H1 (cell line): ENCODE data around the gene COLEC11. TPM values are rescaled to one million over a fixed set of nuclear protein-coding genes. Genes with fewer than 3 reads are reported as not detected.
A peak's percentile ranks its signal among the peaks of the same experiment; 100 is the strongest.

Experiments used
- CTCF ChIA-PET: fragments of 300-600 bp; sonication (Branson Sonifier 250); formaldehyde crosslinking; loops from one replicate; lab custom pipeline; 2021; ENCODE audit not compliant: partially characterized antibody; lab: Charles Lee
- POLR2A ChIA-PET: fragments of 300-600 bp; sonication (Branson Sonifier 250); formaldehyde crosslinking; loops from one replicate; lab custom pipeline; 2021; ENCODE audit warnings: inconsistent platforms; ENCODE audit not compliant: partially characterized antibody; lab: Charles Lee
- DNase-seq, 2 experiments: peaks; one replicate each; pipeline versions ENCODE4 v3.0.0 to v3.0.0-alpha.2; 2010 to 2022; ENCODE audit warnings: low spot score in 2 of 2, low read depth in 1 of 2, mixed read lengths in 1 of 2
- FAIRE-seq: peaks from 2 replicates; lab custom pipeline; 2011; peaks lifted over from hg19 to GRCh38; lab: Jason Lieb, UNC
- H2AFZ ChIP-seq: 2 replicates; pipeline ENCODE4 v1.8.1; 2012; ENCODE audit warnings: low read length, inconsistent platforms
- H2AK5ac ChIP-seq: 2 replicates; pipeline ENCODE4 v1.6.1; 2013; ENCODE audit warnings: low read depth, low read length
- H2BK120ac ChIP-seq: replicated peaks from 2 replicates; pipeline ENCODE3; 2013; ENCODE audit warnings: low read depth, low read length, inconsistent platforms
- H2BK12ac ChIP-seq: 2 replicates; pipeline ENCODE4 v1.6.1; 2013; ENCODE audit warnings: low read depth, low read length
- H2BK15ac ChIP-seq: 2 replicates; pipeline ENCODE4 v1.6.1; 2013; ENCODE audit warnings: low read length
- H2BK20ac ChIP-seq: 2 replicates; pipeline ENCODE4 v1.6.1; 2013; ENCODE audit warnings: low read length
- H2BK5ac ChIP-seq: 2 replicates; pipeline ENCODE4 v1.6.1; 2013; ENCODE audit warnings: low read depth, low read length
- H3K14ac ChIP-seq: 2 replicates; pipeline ENCODE4 v1.6.1; 2013; ENCODE audit warnings: inconsistent platforms; ENCODE audit not compliant: insufficient read length
- H3K18ac ChIP-seq: 2 replicates; pipeline ENCODE4 v1.6.1; 2013; ENCODE audit warnings: low read length; ENCODE audit errors: extremely low read depth
- H3K23ac ChIP-seq: 2 replicates; pipeline ENCODE4 v1.6.1; 2013; ENCODE audit warnings: inconsistent platforms; ENCODE audit not compliant: insufficient read length
- H3K23me2 ChIP-seq: 2 replicates; pipeline ENCODE4 v1.6.1; 2013; ENCODE audit warnings: low read depth, low read length
- H3K27ac ChIP-seq: 2 replicates; pipeline ENCODE4 v1.6.1; 2011; ENCODE audit warnings: low read depth, low read length, inconsistent platforms
- H3K27me3 ChIP-seq, 4 experiments: replicated peaks in 1 of 4; 1 replicate in 1 of 4; 2 replicates in 3 of 4; pipeline versions ENCODE4 v1.6.1 to v1.8.1; 2011 to 2013; ENCODE audit warnings: low read length in 3 of 4, mild to moderate bottlenecking in 3 of 4, inconsistent platforms in 2 of 4, mixed read lengths in 2 of 4, moderate library complexity in 1 of 4; ENCODE audit not compliant: control insufficient read depth in 3 of 4, insufficient read depth in 3 of 4; ENCODE audit errors: extremely low read depth in 1 of 4
- H3K36me3 ChIP-seq, 4 experiments: 2 replicates each; pipeline versions ENCODE4 v1.6.1 to v1.8.1; 2011 to 2013; ENCODE audit warnings: mild to moderate bottlenecking in 4 of 4, low read length in 3 of 4, moderate library complexity in 2 of 4, control low read depth in 1 of 4, inconsistent platforms in 1 of 4; ENCODE audit not compliant: insufficient read depth in 4 of 4, control insufficient read depth in 2 of 4
- H3K4ac ChIP-seq: replicated peaks from 2 replicates; pipeline ENCODE3; 2013; ENCODE audit warnings: low read length, low read depth, mixed read lengths, inconsistent platforms; ENCODE audit not compliant: insufficient read length
- H3K4me1 ChIP-seq, 4 experiments: replicated peaks in 1 of 4; 1 replicate in 1 of 4; 2 replicates in 3 of 4; pipeline versions ENCODE4 v1.6.1 to v1.8.1; 2011 to 2013; ENCODE audit warnings: low read length in 3 of 4, inconsistent platforms in 2 of 4, mixed read lengths in 1 of 4; ENCODE audit not compliant: insufficient read depth in 4 of 4, control insufficient read depth in 3 of 4
- H3K4me2 ChIP-seq, 2 experiments: 2 replicates each; pipeline versions ENCODE4 v1.6.1 to v1.8.1; 2011 to 2013; ENCODE audit warnings: low read depth in 2 of 2, low read length in 2 of 2, control low read depth in 1 of 2, inconsistent platforms in 1 of 2, mild to moderate bottlenecking in 1 of 2; ENCODE audit not compliant: insufficient read depth in 1 of 2
- H3K4me3 ChIP-seq, 4 experiments: fragments of 200-600, 300-600 bp in 1 of 4; sonication (generic), shearing (Covaris generic), sonication (Bioruptor Twin) in 1 of 4; 2 replicates each; pipeline versions ENCODE4 v1.5.1 to v1.8.1; 2011 to 2016; ENCODE audit warnings: low read length in 4 of 4, low read depth in 3 of 4, control low read depth in 2 of 4, inconsistent platforms in 2 of 4, mild to moderate bottlenecking in 2 of 4, mixed read lengths in 1 of 4, moderate library complexity in 1 of 4; ENCODE audit not compliant: insufficient read depth in 2 of 4; ENCODE audit errors: extremely low read depth in 1 of 4
- H3K56ac ChIP-seq: replicated peaks from 2 replicates; pipeline ENCODE3; 2013; ENCODE audit warnings: low read depth, mild to moderate bottlenecking, mixed read lengths, low read length, inconsistent platforms; ENCODE audit not compliant: insufficient read length
- H3K79me1 ChIP-seq: 2 replicates; pipeline ENCODE4 v1.6.1; 2013; ENCODE audit warnings: low read depth, low read length, control low read depth
- H3K79me2 ChIP-seq, 2 experiments: 2 replicates each; pipeline versions ENCODE4 v1.6.1 to v1.8.1; 2012 to 2013; ENCODE audit warnings: low read length in 2 of 2, mild to moderate bottlenecking in 2 of 2, inconsistent platforms in 1 of 2; ENCODE audit not compliant: insufficient read depth in 2 of 2, control insufficient read depth in 1 of 2
- H3K9ac ChIP-seq, 4 experiments: replicated peaks in 1 of 4; 1 replicate in 1 of 4; 2 replicates in 3 of 4; pipeline versions ENCODE4 v1.6.1 to v1.8.1; 2011 to 2013; ENCODE audit warnings: low read depth in 3 of 4, low read length in 3 of 4, control low read depth in 2 of 4, mild to moderate bottlenecking in 2 of 4, moderate library complexity in 2 of 4, inconsistent platforms in 1 of 4; ENCODE audit errors: extremely low read depth in 1 of 4
- H3K9me3 ChIP-seq, 2 experiments: 2 replicates each; pipeline versions ENCODE4 v1.6.1 to v1.8.1; 2012 to 2013; ENCODE audit warnings: mild to moderate bottlenecking in 2 of 2, moderate library complexity in 2 of 2, control low read depth in 1 of 2, inconsistent platforms in 1 of 2, low read depth in 1 of 2, low read length in 1 of 2, mixed read lengths in 1 of 2; ENCODE audit not compliant: insufficient read depth in 2 of 2
- H4K20me1 ChIP-seq, 2 experiments: replicated peaks in 1 of 2; 2 replicates each; pipeline versions ENCODE3 to v1.8.1; 2011 to 2013; ENCODE audit warnings: inconsistent platforms in 2 of 2, low read length in 2 of 2, mild to moderate bottlenecking in 1 of 2; ENCODE audit not compliant: insufficient read depth in 2 of 2, control insufficient read depth in 1 of 2
- H4K5ac ChIP-seq: 2 replicates; pipeline ENCODE4 v1.6.1; 2013; ENCODE audit warnings: low read length, low read depth, mixed read lengths, inconsistent platforms; ENCODE audit not compliant: insufficient read length
- H4K8ac ChIP-seq: 2 replicates; pipeline ENCODE4 v1.8.0; 2013; ENCODE audit warnings: mild to moderate bottlenecking, moderate library complexity, low read length, inconsistent platforms; ENCODE audit not compliant: insufficient read depth; ENCODE audit errors: extremely low read depth
- H4K91ac ChIP-seq: replicated peaks from 2 replicates; pipeline ENCODE3; 2013; ENCODE audit warnings: low read length, mixed read lengths, inconsistent platforms; ENCODE audit not compliant: insufficient read length
- ASH2L ChIP-seq: fragments of 200-600, 300-600 bp; sonication (generic); IDR thresholded peaks from one replicate; pipeline ENCODE4 v1.7.1; 2017; ENCODE audit warnings: low read length
- CBX5 ChIP-seq: fragments of 300-800, 300-1000 bp; sonication (generic); IDR thresholded peaks from 2 replicates; pipeline ENCODE4 v1.7.1; 2016; ENCODE audit warnings: antibody characterized with exemption, low read length, low read depth
- CREB1 ChIP-seq: IDR thresholded peaks from 2 replicates; pipeline ENCODE4 v1.6.1; 2012; ENCODE audit warnings: inconsistent platforms
- HDAC2 ChIP-seq, 2 experiments: fragments of 300-600 bp in 1 of 2; sonication (generic) in 1 of 2; IDR thresholded peaks; 2 replicates each; pipeline ENCODE4 v1.6.1; 2011 to 2012; ENCODE audit warnings: low read depth in 2 of 2, low read length in 2 of 2, mild to moderate bottlenecking in 2 of 2, moderate library complexity in 2 of 2, borderline replicate concordance in 1 of 2, inconsistent platforms in 1 of 2
- NANOG ChIP-seq: IDR thresholded peaks from 2 replicates; pipeline ENCODE4 v1.6.1; 2011; ENCODE audit warnings: low read length, low read depth, mild to moderate bottlenecking, inconsistent platforms; ENCODE audit not compliant: insufficient read depth, poor library complexity, severe bottlenecking
- TAF1 ChIP-seq: IDR thresholded peaks from 2 replicates; pipeline ENCODE4 v1.6.1; 2011; ENCODE audit warnings: mild to moderate bottlenecking, low read depth, low read length
- WGBS, 2 experiments: shearing (Covaris generic) in 1 of 2; methylation state at CpG; one replicate each; pipeline versions ENCODE4 v1.1.6 to v1.1.7; 2013 to 2015; ENCODE audit warnings: low lambda C conversion rate in 2 of 2, mixed read lengths in 2 of 2, inconsistent platforms in 1 of 2, low coverage in 1 of 2, missing lambda C conversion rate in 1 of 2; ENCODE audit not compliant: insufficient replicate concordance in 2 of 2, insufficient coverage in 1 of 2, insufficient read length in 1 of 2; ENCODE audit errors: extremely low coverage in 1 of 2, missing lambda C conversion rate in 1 of 2; 5-methylcytosine and 5-hydroxymethylcytosine counted together
- polyA plus RNA-seq, 7 experiments: library from polyadenylated mRNA; depleted of rRNA in 3 of 7; stranded (reverse) in 5 of 7; unstranded in 2 of 7; fragments of >200 nt in 5 of 7; fragments of 200-250 nt in 2 of 7; gene quantifications; 1 replicate in 5 of 7; 2 replicates in 1 of 7; 4 replicates in 1 of 7; pipeline versions ENCODE4 v1.2.1 to v1.2.3, GENCODE V29; 2011 to 2013; ENCODE audit warnings: missing spikeins in 2 of 7, mixed read lengths in 2 of 7
- total RNA-seq: library from RNA; stranded (reverse); fragmentation: NEBNext Ultra II Directional; extraction: Animal tissue kit (Norgen Biotek cat#: 25700); gene quantifications from 2 replicates; pipeline ENCODE4 v1.2.1, GENCODE V29; 2021

The COLEC11 gene
- total and polyA plus RNA-seq, 2 of the 8 experiments (the other 6 are each of a cell fraction or from before 2014, with no cell fraction given), result 0.47 to 0.80 TPM

DNA sequence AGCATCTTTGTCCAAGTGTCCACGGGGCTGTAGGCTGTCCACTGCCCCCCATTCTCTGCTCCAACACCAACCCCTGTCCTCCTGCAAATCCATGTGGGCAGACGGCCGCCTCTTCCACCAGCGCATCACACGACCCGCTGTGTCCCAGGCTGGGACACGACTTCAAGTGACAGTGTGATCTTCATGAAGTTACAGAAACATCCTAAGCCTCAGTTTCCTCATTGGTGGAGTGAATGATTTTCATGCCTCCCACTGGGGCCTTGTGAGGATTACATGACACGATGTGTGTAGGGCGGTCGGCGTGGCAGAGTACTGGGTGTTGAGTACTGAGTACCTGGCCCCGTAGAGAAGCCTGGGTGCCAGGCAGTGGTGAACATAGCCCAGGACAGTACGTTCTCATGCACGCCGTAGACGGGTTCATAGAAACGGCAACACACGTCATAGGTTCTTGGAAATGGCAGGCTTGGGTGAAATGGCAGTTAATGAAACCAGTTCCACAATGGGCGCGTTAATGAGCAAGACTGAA is 53.8 kb downstream of the COLEC11 start:
- FAIRE-seq, result no peak
- no peak overlapping the region for H3K27ac ChIP-seq

More for the DNA sequence above, 53.8 kb downstream of the COLEC11 start:
- ChIA-PET CTCF (interaction anchor here (1.0 to 3.3 kb wide), 2 partner anchors 20 to 186 kb away, joined by 3 to 20 read pairs; no protein-coding TSS in a partner anchor), POLR2A (interaction anchor here (4.6 kb wide), 1 partner anchor 70 kb away, joined by 34 read pairs; no protein-coding TSS in a partner anchor)
- H2BK20ac ChIP-seq, result no peak overlapping the region; the same call in 1 of the 2 replicates
- H3K4me3 ChIP-seq, result no peak overlapping the region
- no peak overlapping the region for H3K23ac ChIP-seq
- H3K27me3 ChIP-seq, result peaks cover 0 to 2% (median 0%) of the 10 kb centered on the region in 4 experiments; a peak in 1 of 7 replicates
- no peak overlapping the region for H2BK15ac ChIP-seq
- no peak overlapping the region for H2BK12ac ChIP-seq
- no peaks in the 10 kb centered on the region for H3K36me3 ChIP-seq
- H3K14ac ChIP-seq, result no peak overlapping the region
- peaks cover 7% of the 10 kb centered on the region; the same call in 1 of the 2 replicates for H3K23me2 ChIP-seq
- H4K8ac ChIP-seq, result no peak overlapping the region
- H3K9ac ChIP-seq, result no peak overlapping the region
- H3K9me3 ChIP-seq, result no peaks in the 10 kb centered on the region
- H3K4me1 ChIP-seq, result peaks cover 0 to 14% (median 8%) of the 10 kb centered on the region in 4 experiments; a peak in 6 of 7 replicates
- no peak overlapping the region for H3K56ac ChIP-seq
- H4K20me1 ChIP-seq, result no peaks in the 10 kb centered on the region
- H3K79me2 ChIP-seq, result no peaks in the 10 kb centered on the region
- no peak overlapping the region for H2AFZ ChIP-seq
- no peak overlapping the region for H3K18ac ChIP-seq
- DNase-seq, result no peak
- H2AK5ac ChIP-seq, result no peak overlapping the region
- H3K4me2 ChIP-seq, result no peak overlapping the region
- no peak for TF ChIP-seq CBX5
- no peak for TF ChIP-seq CREB1
- no peak for TF ChIP-seq ASH2L
- TF ChIP-seq HDAC2 (IDR thresholded peaks at IDR 0.05; ENCODE audit: borderline replicate concordance in 1 of 2, low read depth in 2 of 2, low read length in 2 of 2), result no peak
- no peak for TF ChIP-seq NANOG
- TF ChIP-seq TAF1, result no peak
- no peaks in the 10 kb centered on the region; the same call in 1 of the 2 replicates for H3K79me1 ChIP-seq
- peak overlapping the region; percentile 66 for H4K91ac ChIP-seq
- no peak overlapping the region for H3K4ac ChIP-seq
- H2BK5ac ChIP-seq, result no peak overlapping the region
- H4K5ac ChIP-seq, result no peak overlapping the region
- 97% methylated on average over 20 of the region's 20 CpGs; no CpG with 5 or more reads in 1 of the 2 experiments for WGBS, 2 experiments
- H2BK120ac ChIP-seq, result no peak overlapping the region
